ENCODE data around the gene EPG5.
"Not testable (repeated sequence)": the region's sequence is repeated elsewhere in the genome, so short reads cannot be mapped to it uniquely, and the experiment has no call there.

EPG5 gene

DNA sequence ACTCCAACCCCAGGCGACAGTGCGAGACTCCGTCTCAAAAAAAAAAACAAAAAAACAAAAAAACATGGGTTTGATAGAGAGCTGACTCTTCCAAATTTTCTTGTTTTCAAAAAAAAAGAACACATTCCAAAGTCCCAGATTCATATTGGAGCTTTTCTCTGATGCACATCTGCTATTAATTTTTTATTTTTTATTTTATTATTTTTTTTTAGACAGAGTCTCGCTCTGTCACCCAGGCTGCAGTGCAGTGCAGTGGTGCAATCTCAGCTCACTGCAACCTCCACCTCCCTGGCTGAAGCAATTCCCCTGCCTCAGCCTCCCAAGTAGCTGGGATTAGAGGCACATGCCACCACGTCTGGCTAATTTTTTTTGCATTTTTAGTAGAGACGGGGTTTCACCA lies 25.4 kb upstream of the EPG5 start:
- not testable (repeated sequence) for H3K9me3 Mint-ChIP-seq, H3K27me3 Mint-ChIP-seq, H3K4me3 Mint-ChIP-seq, H3K27ac Mint-ChIP-seq
- Mint-ChIP-seq H3K36me3 (ENCODE audit: low read depth) (peaks cover 43% of the 10 kb centered on the region), H3K4me1 (ENCODE audit: low read depth) (peaks cover 17% of the 10 kb centered on the region)

DNA sequence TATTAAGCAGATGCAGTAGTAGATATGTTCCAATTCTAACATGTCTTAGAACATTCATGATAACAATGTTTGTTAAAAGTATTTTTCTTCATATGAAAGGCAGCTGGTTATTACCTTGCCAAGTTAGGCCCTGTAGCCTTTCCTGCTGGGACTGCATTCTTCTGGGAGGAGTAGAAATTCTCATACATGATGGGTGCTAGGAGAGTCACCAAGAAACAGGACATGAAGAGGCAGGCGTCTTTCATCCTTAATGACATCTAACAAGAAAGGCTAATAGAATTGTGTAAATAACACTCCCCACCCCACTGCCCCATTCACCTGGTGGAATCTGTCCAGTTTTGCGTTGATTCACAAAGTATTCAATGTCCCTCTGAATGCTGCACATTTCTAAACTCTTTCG lies 24.7 kb upstream of the EPG5 start:
- Mint-ChIP-seq H3K27me3 (no peaks in the 10 kb centered on the region), H3K4me1 (ENCODE audit: low read depth) (peaks cover 11% of the 10 kb centered on the region), H3K27ac (no peak overlapping the region), H3K9me3 (peaks cover 4% of the 10 kb centered on the region), H3K36me3 (ENCODE audit: low read depth) (peaks cover 43% of the 10 kb centered on the region), H3K4me3 (no peak overlapping the region)

GRCh38 chr18:45984546-45985235 lies 17.6 kb upstream of the EPG5 start:
- no peak overlapping the region for H3K4me3 Mint-ChIP-seq
- peaks cover 4% of the 10 kb centered on the region for H3K9me3 Mint-ChIP-seq
- peaks cover 29% of the 10 kb centered on the region for H3K36me3 Mint-ChIP-seq (ENCODE audit: low read depth)
- H3K4me1 Mint-ChIP-seq (ENCODE audit: low read depth) = no peaks in the 10 kb centered on the region
- H3K27ac Mint-ChIP-seq = no peak overlapping the region
- H3K27me3 Mint-ChIP-seq = no peaks in the 10 kb centered on the region

DNA sequence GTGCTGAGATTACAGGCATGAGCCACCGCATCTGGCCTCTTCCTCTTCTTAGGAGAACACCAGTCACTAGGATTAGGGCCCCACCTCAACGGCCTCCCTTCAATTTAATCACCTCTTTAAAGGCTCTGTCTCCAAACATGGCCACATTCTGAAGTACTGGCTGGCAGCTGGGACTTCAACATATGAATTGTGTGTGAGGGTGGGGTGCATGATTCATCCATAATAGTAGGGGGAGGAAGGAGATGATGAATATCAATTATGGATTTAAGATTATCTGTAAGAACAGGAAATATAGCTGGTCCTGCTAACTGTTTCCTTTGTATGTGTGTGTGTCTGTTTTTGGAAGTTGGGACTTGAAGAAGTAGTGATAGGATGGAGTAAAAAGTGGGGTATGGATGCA lies 14.7 kb upstream of the EPG5 start:
- H3K27ac Mint-ChIP-seq = no peak overlapping the region
- no peaks in the 10 kb centered on the region for H3K27me3 Mint-ChIP-seq
- no peaks in the 10 kb centered on the region for H3K9me3 Mint-ChIP-seq
- no peaks in the 10 kb centered on the region for H3K4me1 Mint-ChIP-seq (ENCODE audit: low read depth)
- no peak overlapping the region for H3K4me3 Mint-ChIP-seq
- H3K36me3 Mint-ChIP-seq (ENCODE audit: low read depth) = peaks cover 8% of the 10 kb centered on the region

- Mint-ChIP-seq H3K27me3 (no peaks in the 10 kb centered on the region), H3K36me3 (ENCODE audit: low read depth) (peaks cover 8% of the 10 kb centered on the region), H3K27ac (no peak overlapping the region), H3K4me1 (ENCODE audit: low read depth) (no peaks in the 10 kb centered on the region), H3K4me3 (no peak overlapping the region), H3K9me3 (no peaks in the 10 kb centered on the region)
Measured at GRCh38 chr18:45980229-45980628, 13.1 kb upstream of the EPG5 start.

- H3K27me3 Mint-ChIP-seq = no peaks in the 10 kb centered on the region
- H3K27ac Mint-ChIP-seq = no peak overlapping the region
- H3K4me3 Mint-ChIP-seq = no peak overlapping the region
- peaks cover 7% of the 10 kb centered on the region for H3K4me1 Mint-ChIP-seq (ENCODE audit: low read depth)
- H3K9me3 Mint-ChIP-seq = no peaks in the 10 kb centered on the region
- H3K36me3 Mint-ChIP-seq (ENCODE audit: low read depth) = peaks cover 5% of the 10 kb centered on the region
Measured at GRCh38 chr18:45978084-45978483, 11.0 kb upstream of the EPG5 start.

GRCh38 chr18:45976974-45977373 lies 9.8 kb upstream of the EPG5 start:
- Mint-ChIP-seq H3K27ac (peak overlapping the region; percentile 4), H3K36me3 (ENCODE audit: low read depth) (no peaks in the 10 kb centered on the region), H3K4me1 (ENCODE audit: low read depth) (peaks cover 7% of the 10 kb centered on the region), H3K9me3 (no peaks in the 10 kb centered on the region), H3K4me3 (no peak overlapping the region), H3K27me3 (no peaks in the 10 kb centered on the region)

GRCh38 chr18:45976566-45976965 lies 9.4 kb upstream of the EPG5 start:
- Mint-ChIP-seq H3K4me1 (ENCODE audit: low read depth) (peaks cover 7% of the 10 kb centered on the region), H3K4me3 (no peak overlapping the region), H3K36me3 (ENCODE audit: low read depth) (no peaks in the 10 kb centered on the region), H3K27me3 (no peaks in the 10 kb centered on the region), H3K27ac (no peak overlapping the region), H3K9me3 (no peaks in the 10 kb centered on the region)

DNA sequence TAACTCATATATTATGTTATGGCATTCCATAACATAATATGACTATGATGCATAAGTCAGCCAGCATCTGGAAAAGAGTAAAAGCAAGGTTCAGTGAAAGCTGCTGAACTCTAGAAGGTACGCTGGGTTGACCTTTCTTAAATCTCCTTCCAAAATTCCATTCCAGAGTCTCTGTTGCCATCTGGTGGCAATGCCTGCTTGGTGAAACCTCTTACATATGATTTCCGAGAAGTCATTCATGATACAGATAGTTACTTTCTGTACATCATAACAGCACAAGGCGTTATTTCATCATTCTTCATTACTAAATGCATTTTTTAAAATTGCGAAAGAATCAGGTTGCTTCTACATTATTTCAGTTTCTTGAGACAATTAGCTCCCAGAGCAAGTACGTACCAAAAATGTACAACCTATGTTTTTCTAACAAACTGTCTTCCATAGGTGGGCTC lies 7.0 kb upstream of the EPG5 start:
- Mint-ChIP-seq H3K4me3 (no peak overlapping the region), H3K36me3 (ENCODE audit: low read depth) (no peaks in the 10 kb centered on the region), H3K9me3 (no peaks in the 10 kb centered on the region), H3K4me1 (ENCODE audit: low read depth) (peaks cover 7% of the 10 kb centered on the region), H3K27ac (peak overlapping the region; percentile 81), H3K27me3 (no peaks in the 10 kb centered on the region)

- peak overlapping the region; percentile 32 for H3K27ac Mint-ChIP-seq
- peaks cover 59% of the 10 kb centered on the region for H3K4me1 Mint-ChIP-seq (ENCODE audit: low read depth)
- peaks cover 26% of the 10 kb centered on the region for H3K36me3 Mint-ChIP-seq (ENCODE audit: low read depth)
- H3K27me3 Mint-ChIP-seq, H3K9me3 Mint-ChIP-seq: not testable (repeated sequence)
- H3K4me3 Mint-ChIP-seq = peak overlapping the region; percentile 9
Measured at GRCh38 chr18:45964913-45965312, 2.2 kb downstream of the EPG5 start.

DNA sequence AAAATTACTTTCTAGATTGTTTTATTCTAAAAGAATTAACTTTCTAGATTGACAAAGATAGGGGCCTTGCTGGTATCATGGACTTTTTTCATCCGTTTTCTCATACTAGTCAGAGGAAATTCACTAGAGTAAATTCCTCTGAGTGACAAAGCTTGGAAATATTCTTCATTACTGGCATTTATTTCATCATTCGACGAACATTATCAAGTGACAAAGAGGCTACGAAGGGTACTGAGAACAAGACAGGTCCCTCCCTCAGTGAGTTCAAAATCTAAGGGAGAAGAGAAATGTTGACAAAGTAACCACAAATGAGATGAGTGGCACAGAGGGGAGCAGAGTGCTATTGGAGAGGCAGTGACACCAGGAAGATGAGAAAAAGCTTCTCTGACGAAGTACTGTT lies 4.3 kb downstream of the EPG5 start:
- H3K4me3 Mint-ChIP-seq = peak overlapping the region; percentile 35
- H3K27me3 Mint-ChIP-seq = no peaks in the 10 kb centered on the region
- H3K36me3 Mint-ChIP-seq (ENCODE audit: low read depth) = peaks cover 26% of the 10 kb centered on the region
- H3K4me1 Mint-ChIP-seq (ENCODE audit: low read depth) = peaks cover 68% of the 10 kb centered on the region
- H3K9me3 Mint-ChIP-seq = no peaks in the 10 kb centered on the region
- H3K27ac Mint-ChIP-seq = peak overlapping the region; percentile 74

DNA sequence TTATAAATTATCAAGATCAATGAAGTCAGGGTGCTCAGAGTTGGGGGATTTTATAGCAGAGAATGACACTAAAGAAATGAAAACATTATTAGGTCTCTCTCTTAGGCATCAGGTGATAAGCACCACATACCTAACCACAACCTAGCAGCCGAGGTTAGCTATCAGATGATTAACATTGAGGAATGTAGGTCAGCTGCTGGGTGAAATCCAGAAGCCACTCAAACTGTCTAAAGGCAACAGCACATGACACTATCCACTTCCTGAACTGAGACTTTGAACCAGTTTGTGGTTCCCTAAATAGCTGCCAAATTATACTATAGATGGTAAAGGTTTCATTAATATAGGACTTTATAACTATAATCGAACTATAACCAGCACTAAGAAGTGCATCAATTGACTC lies 4.7 kb downstream of the EPG5 start:
- Mint-ChIP-seq H3K36me3 (ENCODE audit: low read depth) (peaks cover 26% of the 10 kb centered on the region), H3K4me3 (no peak overlapping the region), H3K9me3 (no peaks in the 10 kb centered on the region), H3K27me3 (no peaks in the 10 kb centered on the region), H3K4me1 (ENCODE audit: low read depth) (peaks cover 65% of the 10 kb centered on the region), H3K27ac (peak overlapping the region; percentile 14)

DNA sequence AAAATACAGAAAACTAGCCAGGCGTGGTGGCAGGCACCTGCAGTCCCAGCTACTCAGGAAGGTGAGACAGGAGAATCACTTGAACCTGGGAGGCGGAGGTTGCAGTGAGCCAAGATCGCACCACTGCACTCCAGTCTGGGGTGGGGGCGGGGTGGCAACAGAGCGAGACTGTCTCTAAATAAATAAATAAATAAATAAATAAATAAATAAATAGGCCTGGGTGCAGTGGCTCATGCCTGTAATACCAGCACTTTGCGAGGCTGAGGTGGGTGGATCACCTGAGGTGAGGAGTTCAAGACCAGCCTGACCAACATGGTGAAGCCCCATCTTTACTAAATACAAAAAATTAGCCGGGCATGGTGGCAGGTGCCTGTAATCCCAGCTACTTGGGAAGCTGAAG lies 7.6 kb downstream of the EPG5 start:
- not testable (repeated sequence) for H3K27me3 Mint-ChIP-seq, H3K4me3 Mint-ChIP-seq, H3K27ac Mint-ChIP-seq, H3K9me3 Mint-ChIP-seq
- H3K4me1 Mint-ChIP-seq (ENCODE audit: low read depth) = peaks cover 54% of the 10 kb centered on the region
- H3K36me3 Mint-ChIP-seq (ENCODE audit: low read depth) = peaks cover 36% of the 10 kb centered on the region

DNA sequence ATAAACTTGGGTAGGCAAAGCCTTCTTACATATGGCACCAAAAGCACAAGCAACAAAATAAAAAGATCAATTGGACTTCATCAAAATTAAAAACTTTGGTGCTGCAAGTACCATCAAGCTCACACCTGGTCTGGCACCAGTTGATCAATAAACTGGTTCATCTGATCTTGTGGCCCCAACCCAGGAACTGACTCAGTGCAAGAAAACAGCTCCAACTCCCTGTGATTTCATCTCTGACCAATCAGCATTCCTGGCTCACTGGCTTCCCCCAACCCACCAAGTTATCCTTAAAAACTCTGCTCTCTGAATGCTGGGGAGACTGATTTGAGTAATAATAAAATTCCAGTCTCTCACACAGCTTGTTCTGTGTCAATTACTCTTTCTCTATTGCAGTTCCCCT lies 8.4 kb downstream of the EPG5 start:
- H3K36me3 Mint-ChIP-seq (ENCODE audit: low read depth) = peaks cover 42% of the 10 kb centered on the region
- H3K27ac Mint-ChIP-seq = no peak overlapping the region
- no peaks in the 10 kb centered on the region for H3K27me3 Mint-ChIP-seq
- peaks cover 52% of the 10 kb centered on the region for H3K4me1 Mint-ChIP-seq (ENCODE audit: low read depth)
- H3K9me3 Mint-ChIP-seq = no peaks in the 10 kb centered on the region
- no peak overlapping the region for H3K4me3 Mint-ChIP-seq

DNA sequence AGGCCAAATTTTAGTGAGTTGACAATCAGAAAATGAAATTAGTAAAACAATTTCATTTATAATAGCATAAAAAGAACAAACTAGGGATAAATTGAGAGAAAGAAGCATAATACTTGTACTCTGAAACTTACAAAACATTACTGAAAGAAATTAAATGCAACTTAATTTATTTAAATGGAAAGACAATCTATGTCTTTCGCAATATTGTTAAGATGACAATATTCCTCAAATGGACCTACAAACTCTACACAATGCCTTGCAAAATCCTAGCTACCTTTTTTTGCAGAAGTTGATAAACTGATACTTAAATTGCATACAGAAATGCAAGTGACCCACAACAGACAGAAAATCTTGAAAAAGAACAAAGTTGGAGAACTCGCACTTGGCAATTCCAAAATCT lies 9.1 kb downstream of the EPG5 start:
- no peak overlapping the region for H3K27ac Mint-ChIP-seq
- H3K36me3 Mint-ChIP-seq (ENCODE audit: low read depth) = peaks cover 45% of the 10 kb centered on the region
- H3K4me3 Mint-ChIP-seq = no peak overlapping the region
- H3K4me1 Mint-ChIP-seq (ENCODE audit: low read depth) = peaks cover 45% of the 10 kb centered on the region
- no peaks in the 10 kb centered on the region for H3K27me3 Mint-ChIP-seq
- H3K9me3 Mint-ChIP-seq = no peaks in the 10 kb centered on the region

- Mint-ChIP-seq H3K9me3 (no peaks in the 10 kb centered on the region), H3K4me1 (ENCODE audit: low read depth) (peaks cover 36% of the 10 kb centered on the region), H3K4me3 (no peak overlapping the region), H3K27me3 (no peaks in the 10 kb centered on the region), H3K27ac (no peak overlapping the region), H3K36me3 (ENCODE audit: low read depth) (peaks cover 50% of the 10 kb centered on the region)
Measured at GRCh38 chr18:45957100-45957499, 10.0 kb downstream of the EPG5 start.
